Panc1 (cell line): ENCODE measurements around the gene MTHFSD. TPM values are rescaled to one million over a fixed set of nuclear protein-coding genes. Genes with fewer than 3 reads are reported as not detected.

Experiments used
- ATAC-seq: fragments of 200-7000 bp; cut with Tn5 transposase; 2 replicates; pipeline ENCODE4 v1.9.1; 2020; ENCODE audit warnings: mild to moderate bottlenecking, moderate library complexity
- BruUV-seq: library from RNA; stranded (reverse); fragments of 400-500 nt; replicated peaks from 2 replicates; lab custom pipeline; 2021; lab: Mats Ljungman, UMichigan
- CTCF ChIA-PET: fragments of 300-600 bp; sonication (Branson Sonifier 250); formaldehyde crosslinking; loops from one replicate; lab custom pipeline; 2022; ENCODE audit warnings: antibody characterized with exemption; lab: Charles Lee
- POLR2A ChIA-PET: fragments of 300-600 bp; sonication (Branson Sonifier 250); formaldehyde crosslinking; loops from one replicate; lab custom pipeline; 2022; ENCODE audit warnings: antibody characterized with exemption; lab: Charles Lee
- DNase-seq: peaks from one replicate; pipeline ENCODE4 v3.0.0-alpha.2; 2010; ENCODE audit warnings: low read depth, low spot score
- H3K27ac ChIP-seq: 2 replicates; pipeline ENCODE4 v1.5.1; 2011; ENCODE audit warnings: mild to moderate bottlenecking, low read length, inconsistent platforms
- H3K27me3 ChIP-seq: fragments of 200-500 bp; sonication (Bioruptor generic); 2 replicates; pipeline ENCODE4 v1.6.0; 2014; ENCODE audit warnings: low read length, inconsistent platforms; ENCODE audit not compliant: control insufficient read depth, insufficient read depth
- H3K36me3 ChIP-seq: fragments of 200-500 bp; sonication (Bioruptor generic); 2 replicates; pipeline ENCODE4 v1.5.1; 2014; ENCODE audit warnings: inconsistent platforms, mild to moderate bottlenecking, low read length, moderate library complexity; ENCODE audit not compliant: control insufficient read depth, insufficient read depth
- H3K4me1 ChIP-seq: 2 replicates; pipeline ENCODE4 v1.5.1; 2011; ENCODE audit warnings: inconsistent platforms, mild to moderate bottlenecking, low read length, moderate library complexity; ENCODE audit not compliant: control insufficient read depth, insufficient read depth
- H3K4me3 ChIP-seq, 2 experiments: 2 replicates each; pipeline ENCODE4 v1.5.1; 2011 to 2012; ENCODE audit warnings: low read depth in 2 of 2, low read length in 2 of 2, mild to moderate bottlenecking in 2 of 2, inconsistent platforms in 1 of 2, moderate library complexity in 1 of 2
- H3K9me3 ChIP-seq: fragments of 200-500 bp; sonication (Bioruptor generic); 2 replicates; pipeline ENCODE4 v1.5.1; 2014; ENCODE audit warnings: low read depth, mild to moderate bottlenecking, inconsistent platforms, low read length, moderate library complexity; ENCODE audit not compliant: control insufficient read depth, insufficient read depth
- CTCF ChIP-seq: fragments of 450-650 bp; IDR thresholded peaks from 2 replicates; pipeline ENCODE4 v1.5.1; 2017; ENCODE audit warnings: mild to moderate bottlenecking
- POLR2AphosphoS5 ChIP-seq: IDR thresholded peaks from 2 replicates; pipeline ENCODE4 v1.6.1; 2012; ENCODE audit warnings: mild to moderate bottlenecking, low read depth, low read length, moderate library complexity
- SIN3A ChIP-seq: IDR thresholded peaks from 2 replicates; pipeline ENCODE4 v1.6.1; 2012; ENCODE audit warnings: low read depth, mild to moderate bottlenecking, low read length, moderate library complexity, borderline replicate concordance; ENCODE audit not compliant: insufficient read depth
- TCF7L2 ChIP-seq: IDR thresholded peaks from 2 replicates; pipeline ENCODE4 v1.6.1; 2011; ENCODE audit warnings: mild to moderate bottlenecking, low read depth, low read length, inconsistent platforms
- in situ Hi-C: cut with HindIII; loops from 2 replicates; pipeline ENCODE4 v1.10.0; 2016; ENCODE audit warnings: low sequenced_read_pairs, low pct_unique_long_range_greater_than_20kb
- intact Hi-C: fragments of 100-400 bp; cut with micrococcal nuclease; formaldehyde crosslinking; loops from one replicate; pipeline ENCODE4 v1.10.0; 2022; ENCODE audit not compliant: unreplicated experiment
- total RNA-seq: library from RNA; stranded (reverse); gene quantifications from one replicate; pipeline ENCODE4 v1.2.1, GENCODE V29; 2021; ENCODE audit not compliant: unreplicated experiment
- TF ChIP-seq, protein P1 (sequence below), 2 experiments: IDR thresholded peaks; 2 replicates each; pipeline ENCODE4 v1.6.1; 2011 to 2012; ENCODE audit warnings: low read depth in 2 of 2, control low read depth in 1 of 2, low read length in 1 of 2, mild to moderate bottlenecking in 1 of 2, moderate library complexity in 1 of 2; ENCODE audit not compliant: insufficient read depth in 1 of 2

The MTHFSD gene
- total RNA-seq, 1 experiment from 2014 or later: 16.5 TPM

DNA sequence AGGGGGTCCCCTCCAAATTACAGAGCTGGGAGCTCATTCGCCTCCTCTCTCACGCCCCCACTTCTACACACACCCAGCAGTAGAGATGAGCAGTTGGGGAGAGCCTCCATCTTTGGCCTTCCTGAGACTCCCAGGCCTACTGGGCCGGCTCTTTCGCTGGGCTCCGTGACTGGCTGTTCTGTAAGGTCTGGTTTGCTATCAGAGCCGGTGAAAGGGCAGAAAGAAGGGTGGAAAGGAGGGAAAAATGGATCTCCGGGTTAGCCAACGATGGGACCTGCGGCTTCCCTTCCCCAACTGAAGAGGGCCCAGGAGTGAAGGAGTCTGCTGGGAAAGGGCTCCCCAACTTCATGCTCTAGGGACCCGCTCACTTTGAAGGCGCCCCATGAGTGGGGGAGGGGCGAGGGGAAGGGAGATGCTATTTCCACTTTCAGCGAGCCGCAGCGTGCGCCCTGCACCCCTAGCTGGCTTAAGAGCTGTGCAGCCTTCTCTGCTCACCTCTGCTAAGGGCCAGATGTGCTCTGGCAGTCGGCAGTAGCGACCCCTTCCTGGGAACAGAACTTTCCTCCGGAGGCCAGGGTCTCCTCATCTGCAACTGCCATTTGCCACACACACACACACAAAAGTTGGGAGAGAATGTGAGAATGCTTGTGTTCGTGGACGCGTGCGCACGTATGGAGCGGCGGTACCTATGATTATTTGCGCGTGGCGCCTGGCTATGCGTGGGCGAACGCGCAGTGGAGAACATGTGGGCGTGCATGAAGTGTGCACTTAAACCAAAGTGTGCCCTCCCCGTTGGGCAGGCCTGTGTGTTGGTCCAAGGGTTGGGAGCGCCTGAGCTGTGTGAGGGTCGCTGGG, 47.6 kb downstream of the MTHFSD start:
- POLR2A ChIA-PET: no interaction called here
- DNase-seq (no peak), ATAC-seq (no peak)
- TF ChIP-seq TCF7L2 (no peak), SIN3A (no peak), CTCF (no peak), POLR2AphosphoS5 (no peak)
- TF ChIP-seq, protein P1, sequence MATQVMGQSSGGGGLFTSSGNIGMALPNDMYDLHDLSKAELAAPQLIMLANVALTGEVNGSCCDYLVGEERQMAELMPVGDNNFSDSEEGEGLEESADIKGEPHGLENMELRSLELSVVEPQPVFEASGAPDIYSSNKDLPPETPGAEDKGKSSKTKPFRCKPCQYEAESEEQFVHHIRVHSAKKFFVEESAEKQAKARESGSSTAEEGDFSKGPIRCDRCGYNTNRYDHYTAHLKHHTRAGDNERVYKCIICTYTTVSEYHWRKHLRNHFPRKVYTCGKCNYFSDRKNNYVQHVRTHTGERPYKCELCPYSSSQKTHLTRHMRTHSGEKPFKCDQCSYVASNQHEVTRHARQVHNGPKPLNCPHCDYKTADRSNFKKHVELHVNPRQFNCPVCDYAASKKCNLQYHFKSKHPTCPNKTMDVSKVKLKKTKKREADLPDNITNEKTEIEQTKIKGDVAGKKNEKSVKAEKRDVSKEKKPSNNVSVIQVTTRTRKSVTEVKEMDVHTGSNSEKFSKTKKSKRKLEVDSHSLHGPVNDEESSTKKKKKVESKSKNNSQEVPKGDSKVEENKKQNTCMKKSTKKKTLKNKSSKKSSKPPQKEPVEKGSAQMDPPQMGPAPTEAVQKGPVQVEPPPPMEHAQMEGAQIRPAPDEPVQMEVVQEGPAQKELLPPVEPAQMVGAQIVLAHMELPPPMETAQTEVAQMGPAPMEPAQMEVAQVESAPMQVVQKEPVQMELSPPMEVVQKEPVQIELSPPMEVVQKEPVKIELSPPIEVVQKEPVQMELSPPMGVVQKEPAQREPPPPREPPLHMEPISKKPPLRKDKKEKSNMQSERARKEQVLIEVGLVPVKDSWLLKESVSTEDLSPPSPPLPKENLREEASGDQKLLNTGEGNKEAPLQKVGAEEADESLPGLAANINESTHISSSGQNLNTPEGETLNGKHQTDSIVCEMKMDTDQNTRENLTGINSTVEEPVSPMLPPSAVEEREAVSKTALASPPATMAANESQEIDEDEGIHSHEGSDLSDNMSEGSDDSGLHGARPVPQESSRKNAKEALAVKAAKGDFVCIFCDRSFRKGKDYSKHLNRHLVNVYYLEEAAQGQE (IDR thresholded peaks at IDR 0.05; ENCODE audit: insufficient read depth in 1 of 2, low read depth in 2 of 2, low read length in 1 of 2): no peak
- Histone ChIP-seq H3K36me3 (peaks cover 4% of the 10 kb centered on the region; the same call in 1 of the 2 replicates), H3K4me3 (no peak overlapping the region), H3K27ac (no peak overlapping the region), H3K9me3 (no peaks in the 10 kb centered on the region), H3K4me1 (no peaks in the 10 kb centered on the region), H3K27me3 (peaks cover 35% of the 10 kb centered on the region)
- intact Hi-C loops: no loop called here
- CTCF ChIA-PET: no interaction called here
- BruUV-seq: no TSS peak
- in situ Hi-C loops: no loop called here

GRCh38 chr16:86505899-86506864, 48.9 kb downstream of the MTHFSD start:
- no peaks in the 10 kb centered on the region for H3K4me1 ChIP-seq
- in situ Hi-C loops: no loop called here
- no peak overlapping the region for H3K27ac ChIP-seq
- ChIA-PET POLR2A (interaction anchor here (0.7 kb wide), 1 partner anchor 78 kb away, joined by 4 read pairs; no protein-coding TSS in a partner anchor), CTCF (interaction anchor here (0.5 kb wide), 1 partner anchor 677 kb away, joined by 3 read pairs; no protein-coding TSS in a partner anchor)
- H3K36me3 ChIP-seq: peaks cover 4% of the 10 kb centered on the region; the same call in 1 of the 2 replicates
- no TSS peak for BruUV-seq
- H3K9me3 ChIP-seq: no peaks in the 10 kb centered on the region
- DNase-seq: no peak
- peaks cover 40% of the 10 kb centered on the region for H3K27me3 ChIP-seq
- ATAC-seq: no peak
- intact Hi-C loops: no loop called here
- TF ChIP-seq SIN3A (no peak), POLR2AphosphoS5 (no peak), TCF7L2 (no peak), CTCF (no peak)
- TF ChIP-seq, protein P1 (IDR thresholded peaks at IDR 0.05; ENCODE audit: insufficient read depth in 1 of 2, low read depth in 2 of 2, low read length in 1 of 2): no peak
- H3K4me3 ChIP-seq: no peak overlapping the region
